ENCODE measurements around the gene IPP. TPM values are rescaled to one million over a fixed set of nuclear protein-coding genes. Genes with fewer than 3 reads are reported as not detected.

Gene IPP
- total and polyA plus RNA-seq, 2 of the 4 experiments (the other 2 are of a cell fraction), result 4.6 to 10.6 TPM

DNA sequence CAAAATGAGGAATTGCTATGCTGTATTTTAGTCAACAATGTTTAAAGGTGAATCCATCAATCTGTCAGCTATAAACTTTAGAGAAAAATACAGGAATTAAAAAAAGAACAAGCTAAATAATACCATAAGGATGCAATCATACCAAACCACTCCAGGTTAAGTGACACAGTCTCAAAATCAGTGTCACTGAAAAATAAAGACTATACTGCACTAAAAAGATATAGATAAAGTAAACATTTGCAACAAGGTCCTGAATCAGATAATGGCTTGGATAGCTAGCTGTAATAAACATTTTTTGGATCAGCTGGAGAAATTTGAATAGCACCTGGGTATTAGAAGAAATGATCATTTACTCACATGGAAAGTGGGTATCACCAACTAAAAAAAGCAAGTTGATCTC, 72.0 kb downstream of the IPP start:
- no TSS peak for BruUV-seq (replicated peaks)
- DNase-seq (no peak), ATAC-seq (ENCODE audit: low read depth) (no peak)
- ChIA-PET CTCF (interaction anchor here (1.1 kb wide), 1 partner anchor 33 kb away, joined by 3 read pairs; no protein-coding TSS in a partner anchor), POLR2A (ENCODE audit: unreplicated experiment) (no interaction called here)
- Histone ChIP-seq H3K79me1 (ENCODE audit: low read depth in 1 of 2, low read length in 2 of 2) (peaks cover 12 to 65% of the 10 kb centered on the region in 2 experiments), H3K9me1 (ENCODE audit: insufficient read depth, low read length) (peaks cover 27% of the 10 kb centered on the region), H3K36me3 (ENCODE audit: control insufficient read depth, insufficient read depth, low read length) (peaks cover 3% of the 10 kb centered on the region), H4K20me1 (ENCODE audit: insufficient read depth, low read length) (peaks cover 88% of the 10 kb centered on the region), H4K5ac (ENCODE audit: low read depth, low read length) (no peak overlapping the region), H4K8ac (ENCODE audit: low read depth in 2 of 2, low read length in 2 of 2) (no peak overlapping the region), H2BK5ac (ENCODE audit: low read depth, low read length, poor library complexity, severe bottlenecking) (no peak overlapping the region), H2AFZ (replicated peaks; ENCODE audit: low read length, poor library complexity) (no peak overlapping the region), H2BK15ac (ENCODE audit: low read depth, low read length) (no peak overlapping the region), H2AK5ac (ENCODE audit: low read depth, low read length) (no peak overlapping the region), H3K23ac (ENCODE audit: low read depth, low read length) (no peak overlapping the region), H3K4me2 (ENCODE audit: low read depth, low read length) (no peak overlapping the region), H3K4ac (ENCODE audit: low read depth, low read length) (no peak overlapping the region), H4K91ac (ENCODE audit: insufficient read depth, low read depth, low read length) (no peak overlapping the region), H3K27me3 (ENCODE audit: control insufficient read depth, insufficient read depth, low read length) (no peaks in the 10 kb centered on the region), H3K56ac (ENCODE audit: extremely low read depth, insufficient read depth, low read length) (no peak overlapping the region), H3K9ac (ENCODE audit: low read depth, low read length) (no peak overlapping the region), H3K27ac (ENCODE audit: insufficient read depth, low read length) (no peak overlapping the region), H3K4me3 (ENCODE audit: insufficient read depth, low read depth, low read length) (no peak overlapping the region), H2BK20ac (ENCODE audit: low read depth, low read length) (no peak overlapping the region), H3K9me3 (ENCODE audit: control insufficient read depth, insufficient read depth, low read length) (no peaks in the 10 kb centered on the region), H3K18ac (ENCODE audit: low read depth, low read length) (no peak overlapping the region), H3K14ac (replicated peaks; ENCODE audit: low read depth, low read length) (no peak overlapping the region), H2AK9ac (replicated peaks; ENCODE audit: low read depth, low read length, poor library complexity) (no peak overlapping the region), H3K4me1 (ENCODE audit: control insufficient read depth, insufficient read depth, low read length) (peaks cover 8% of the 10 kb centered on the region), H2BK120ac (ENCODE audit: low read depth, low read length) (no peak overlapping the region)
- dilution Hi-C loops (cut with HindIII; ENCODE audit: low sequenced_read_pairs, unreplicated experiment) (no loop called here), intact Hi-C loops (cut with micrococcal nuclease) (no loop called here), in situ Hi-C loops (cut with MboI; ENCODE audit: low sequenced_read_pairs) (no loop called here)
- TF ChIP-seq RCOR1 (IDR thresholded peaks at IDR 0.05; ENCODE audit: insufficient replicate concordance, low read length) (no peak), MAFK (IDR thresholded peaks at IDR 0.05; ENCODE audit: low read depth, low read length) (no peak), RFX5 (IDR thresholded peaks at IDR 0.05; ENCODE audit: low read depth, low read length) (no peak), RAD21 (IDR thresholded peaks at IDR 0.05; ENCODE audit: low read length) (no peak), ELK1 (IDR thresholded peaks at IDR 0.05; ENCODE audit: borderline replicate concordance, low read depth, low read length) (no peak), SMC3 (IDR thresholded peaks at IDR 0.05; ENCODE audit: low read depth, low read length) (no peak), MAZ (IDR thresholded peaks at IDR 0.05; ENCODE audit: borderline replicate concordance, low read depth, low read length) (no peak), BHLHE40 (IDR thresholded peaks at IDR 0.05; ENCODE audit: low read depth, low read length) (no peak), FOS (IDR thresholded peaks at IDR 0.05; ENCODE audit: low read depth, low read length) (no peak), POLR2A (IDR thresholded peaks at IDR 0.05; ENCODE audit: low read depth, low read length) (no peak), NFE2L2 (IDR thresholded peaks at IDR 0.05; ENCODE audit: low read depth, low read length) (no peak), MXI1 (IDR thresholded peaks at IDR 0.05; ENCODE audit: borderline replicate concordance, low read depth, low read length) (no peak), CEBPB (IDR thresholded peaks at IDR 0.05; ENCODE audit: low read depth, low read length) (no peak), CHD1 (IDR thresholded peaks at IDR 0.05; ENCODE audit: low read depth, low read length) (no peak)
- TF ChIP-seq, protein P1, sequence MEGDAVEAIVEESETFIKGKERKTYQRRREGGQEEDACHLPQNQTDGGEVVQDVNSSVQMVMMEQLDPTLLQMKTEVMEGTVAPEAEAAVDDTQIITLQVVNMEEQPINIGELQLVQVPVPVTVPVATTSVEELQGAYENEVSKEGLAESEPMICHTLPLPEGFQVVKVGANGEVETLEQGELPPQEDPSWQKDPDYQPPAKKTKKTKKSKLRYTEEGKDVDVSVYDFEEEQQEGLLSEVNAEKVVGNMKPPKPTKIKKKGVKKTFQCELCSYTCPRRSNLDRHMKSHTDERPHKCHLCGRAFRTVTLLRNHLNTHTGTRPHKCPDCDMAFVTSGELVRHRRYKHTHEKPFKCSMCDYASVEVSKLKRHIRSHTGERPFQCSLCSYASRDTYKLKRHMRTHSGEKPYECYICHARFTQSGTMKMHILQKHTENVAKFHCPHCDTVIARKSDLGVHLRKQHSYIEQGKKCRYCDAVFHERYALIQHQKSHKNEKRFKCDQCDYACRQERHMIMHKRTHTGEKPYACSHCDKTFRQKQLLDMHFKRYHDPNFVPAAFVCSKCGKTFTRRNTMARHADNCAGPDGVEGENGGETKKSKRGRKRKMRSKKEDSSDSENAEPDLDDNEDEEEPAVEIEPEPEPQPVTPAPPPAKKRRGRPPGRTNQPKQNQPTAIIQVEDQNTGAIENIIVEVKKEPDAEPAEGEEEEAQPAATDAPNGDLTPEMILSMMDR (conservative IDR thresholded peaks at IDR 0.05; ENCODE audit: low read depth, low read length), result no peak
- TF ChIP-seq, protein P2, sequence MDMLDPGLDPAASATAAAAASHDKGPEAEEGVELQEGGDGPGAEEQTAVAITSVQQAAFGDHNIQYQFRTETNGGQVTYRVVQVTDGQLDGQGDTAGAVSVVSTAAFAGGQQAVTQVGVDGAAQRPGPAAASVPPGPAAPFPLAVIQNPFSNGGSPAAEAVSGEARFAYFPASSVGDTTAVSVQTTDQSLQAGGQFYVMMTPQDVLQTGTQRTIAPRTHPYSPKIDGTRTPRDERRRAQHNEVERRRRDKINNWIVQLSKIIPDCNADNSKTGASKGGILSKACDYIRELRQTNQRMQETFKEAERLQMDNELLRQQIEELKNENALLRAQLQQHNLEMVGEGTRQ (IDR thresholded peaks at IDR 0.05; ENCODE audit: low read depth, low read length), result no peak
